ENCODE measurements around the gene ADAMTS2. TPM values are rescaled to one million over a fixed set of nuclear protein-coding genes. Genes with fewer than 3 reads are reported as not detected.

ADAMTS2 gene
- total RNA-seq, 1 donor from 2014 or later = 0.78 TPM

GRCh38 chr5:179137643-179138567 lies 207.4 kb downstream of the ADAMTS2 start:
- no peak for DNase-seq

- no peak for DNase-seq
These were observed 208.1 kb downstream of the ADAMTS2 start for GRCh38 chr5:179137016-179137642.

- no peak for DNase-seq
These were observed 209.6 kb downstream of the ADAMTS2 start for GRCh38 chr5:179135441-179136215.

- no peak for DNase-seq
These were observed 210.3 kb downstream of the ADAMTS2 start for GRCh38 chr5:179135006-179135405.

GRCh38 chr5:179134511-179134910 lies 210.8 kb downstream of the ADAMTS2 start:
- no peak for DNase-seq

GRCh38 chr5:179132586-179133355 lies 212.5 kb downstream of the ADAMTS2 start:
- DNase-seq = no peak

GRCh38 chr5:179131886-179132585 lies 213.2 kb downstream of the ADAMTS2 start:
- DNase-seq = no peak

- DNase-seq = no peak
These were observed 213.9 kb downstream of the ADAMTS2 start for GRCh38 chr5:179131321-179131835.

GRCh38 chr5:179130101-179130681 lies 215.1 kb downstream of the ADAMTS2 start:
- DNase-seq = no peak

- DNase-seq = no peak
These were observed 215.6 kb downstream of the ADAMTS2 start for GRCh38 chr5:179129607-179130071.

- DNase-seq = no peak
These were observed 216.3 kb downstream of the ADAMTS2 start for GRCh38 chr5:179128976-179129375.

- DNase-seq = no peak
These were observed 217.3 kb downstream of the ADAMTS2 start for GRCh38 chr5:179128041-179128365.

- no peak for DNase-seq
These were observed 217.9 kb downstream of the ADAMTS2 start for GRCh38 chr5:179127136-179128040.

GRCh38 chr5:179126506-179126991 lies 218.7 kb downstream of the ADAMTS2 start:
- DNase-seq = no peak

- no peak for DNase-seq
These were observed 219.3 kb downstream of the ADAMTS2 start for GRCh38 chr5:179125789-179126505.

- DNase-seq = no peak
These were observed 220.1 kb downstream of the ADAMTS2 start for GRCh38 chr5:179124853-179125788.

GRCh38 chr5:179124273-179124852 lies 220.9 kb downstream of the ADAMTS2 start:
- no peak for DNase-seq

All from occipital lobe (tissue), 2 donors.